Small intestine (tissue), 7 donors: Measurements from ENCODE around the gene MAP4K4. TPM values are rescaled to one million over a fixed set of nuclear protein-coding genes. Genes with fewer than 3 reads are reported as not detected.

ENCODE experiments used
- DNase-seq, 2 donors: peaks; one replicate each; pipeline versions ENCODE4 v3.0.0 to v3.0.0-alpha.2; 2013
- FAIRE-seq: peaks from 2 replicates; lab custom pipeline; 2012; peaks lifted over from hg19 to GRCh38; lab: Jason Lieb, UNC
- H3K27ac ChIP-seq, 3 donors: one replicate each; pipeline ENCODE4 v1.5.1; 2013; ENCODE audit warnings: low read length in 2 of 3, mild to moderate bottlenecking in 2 of 3, control low read depth in 1 of 3, inconsistent platforms in 1 of 3, low read depth in 1 of 3, moderate library complexity in 1 of 3
- H3K27me3 ChIP-seq, 3 donors: one replicate each; pipeline ENCODE4 v1.6.1; 2013; ENCODE audit warnings: low read length in 3 of 3, inconsistent platforms in 1 of 3; ENCODE audit not compliant: control insufficient read depth in 3 of 3, insufficient read depth in 3 of 3
- H3K36me3 ChIP-seq, 3 donors: one replicate each; pipeline ENCODE4 v1.6.1; 2013; ENCODE audit warnings: low read length in 3 of 3, inconsistent platforms in 1 of 3, low read depth in 1 of 3, mild to moderate bottlenecking in 1 of 3, moderate library complexity in 1 of 3; ENCODE audit not compliant: control insufficient read depth in 3 of 3, insufficient read depth in 2 of 3
- H3K4me1 ChIP-seq, 3 donors: one replicate each; pipeline ENCODE4 v1.6.1; 2013; ENCODE audit warnings: low read length in 2 of 3, inconsistent platforms in 1 of 3, low read depth in 1 of 3, mild to moderate bottlenecking in 1 of 3, moderate library complexity in 1 of 3; ENCODE audit not compliant: control insufficient read depth in 3 of 3, insufficient read depth in 2 of 3
- H3K4me3 ChIP-seq, 3 donors: one replicate each; pipeline ENCODE4 v1.5.1; 2013; ENCODE audit warnings: low read length in 3 of 3, control low read depth in 1 of 3, inconsistent platforms in 1 of 3, low read depth in 1 of 3, mild to moderate bottlenecking in 1 of 3, moderate library complexity in 1 of 3
- H3K9me3 ChIP-seq, 2 donors: one replicate each; pipeline ENCODE4 v1.6.1; 2013; ENCODE audit warnings: low read depth in 1 of 2, low read length in 1 of 2; ENCODE audit not compliant: control insufficient read depth in 2 of 2, insufficient read depth in 1 of 2
- WGBS, 3 donors: extraction: QIAGEN DNeasy Blood & Tissue Kit; methylation state at CpG; one replicate each; pipeline ENCODE4 v1.1.7; 2013; 5-methylcytosine and 5-hydroxymethylcytosine counted together
- polyA plus RNA-seq, 4 donors: library from polyadenylated mRNA; stranded (reverse) in 3 of 4; unstranded in 1 of 4; fragments of 200-250 nt in 3 of 4; fragments of 120-200 nt in 1 of 4; gene quantifications; one replicate each; pipeline versions ENCODE4 v1.2.1 to v1.2.3, GENCODE V29; 2013
- donor health status: healthy with polysubstance abuse.
- donor health status: control.
- donor health status: control.
- donor health status: Bipolar disorder and iron deficiency.
- donor health status: healthy.

MAP4K4 gene
- polyA plus RNA-seq, 4 donors, result 8.5 to 26.5 (median 13.8) TPM

DNA sequence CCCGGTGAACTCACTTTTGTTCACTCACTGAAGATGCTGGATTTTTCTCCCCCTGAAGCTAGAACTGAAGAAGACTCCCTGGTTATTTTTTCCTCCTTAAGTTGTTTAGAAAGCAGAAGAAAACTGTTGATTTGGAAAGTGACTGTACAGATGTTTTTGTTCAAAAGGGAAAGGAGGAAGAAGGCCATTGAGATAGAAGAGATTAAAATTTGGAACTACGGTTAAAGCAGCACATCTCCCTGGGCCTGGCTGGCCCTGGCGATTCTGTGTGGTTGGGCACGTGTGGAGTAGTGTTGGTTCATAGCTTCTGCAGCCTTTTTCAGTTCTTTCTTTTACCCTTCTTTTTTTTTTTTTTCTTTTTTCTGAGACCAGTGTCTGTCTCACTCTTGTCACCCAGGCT is 109.2 kb downstream of the MAP4K4 start:
- Histone ChIP-seq H3K4me1 (peaks cover 5 to 38% (median 12%) of the 10 kb centered on the region in 3 donors), H3K4me3 (no peak overlapping the region), H3K9me3 (no peaks in the 10 kb centered on the region), H3K27ac (peak overlapping the region in 1 of 3 donors; percentile 31), H3K27me3 (no peaks in the 10 kb centered on the region), H3K36me3 (no peaks in the 10 kb centered on the region)
- 46 to 84% (median 79%) methylated on average over 4 of the region's 4 CpGs for WGBS, 3 donors
- FAIRE-seq (no peak), DNase-seq (no peak)

DNA sequence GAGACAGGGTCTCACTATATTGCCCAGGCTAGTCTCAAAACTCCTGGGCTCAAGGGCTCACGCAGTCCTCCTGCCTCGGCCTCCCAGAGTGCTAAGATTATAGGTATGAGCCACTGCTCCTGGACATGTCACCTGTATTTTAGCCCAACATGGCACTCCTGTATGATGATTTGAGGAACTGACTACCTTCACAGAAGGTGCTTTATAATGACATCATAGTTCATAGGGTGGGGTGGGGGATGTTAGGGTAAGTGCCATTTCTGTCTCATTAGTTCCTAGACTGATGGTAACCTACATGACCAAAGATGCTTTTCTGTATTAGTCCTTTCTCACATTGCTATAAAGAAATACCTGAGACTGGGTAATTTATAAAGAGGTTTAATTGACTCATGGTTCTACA is 109.7 kb downstream of the MAP4K4 start:
- Histone ChIP-seq H3K9me3 (no peaks in the 10 kb centered on the region), H3K4me3 (no peak overlapping the region), H3K27ac (no peak overlapping the region), H3K27me3 (no peaks in the 10 kb centered on the region), H3K36me3 (peaks cover 0 to 1% (median 0%) of the 10 kb centered on the region in 3 donors), H3K4me1 (peaks cover 5 to 33% (median 12%) of the 10 kb centered on the region in 3 donors)
- no peak for FAIRE-seq
- 95 to 100% (median 99%) methylated on average over 2 of the region's 2 CpGs for WGBS, 3 donors
- no peak for DNase-seq

- H3K4me3 ChIP-seq, result no peak overlapping the region
- H3K27ac ChIP-seq, result no peak overlapping the region
- no peaks in the 10 kb centered on the region for H3K9me3 ChIP-seq
- H3K4me1 ChIP-seq, result peaks cover 5 to 29% (median 12%) of the 10 kb centered on the region in 3 donors
- FAIRE-seq (no peak), DNase-seq (no peak)
- WGBS, 3 donors, result 76 to 79% (median 78%) methylated on average over 6 of the region's 6 CpGs
- no peaks in the 10 kb centered on the region for H3K27me3 ChIP-seq
- peaks cover 0 to 2% (median 0%) of the 10 kb centered on the region in 3 donors for H3K36me3 ChIP-seq
Observed at GRCh38 chr2:101808006-101808562, 110.6 kb downstream of the MAP4K4 start.

DNA sequence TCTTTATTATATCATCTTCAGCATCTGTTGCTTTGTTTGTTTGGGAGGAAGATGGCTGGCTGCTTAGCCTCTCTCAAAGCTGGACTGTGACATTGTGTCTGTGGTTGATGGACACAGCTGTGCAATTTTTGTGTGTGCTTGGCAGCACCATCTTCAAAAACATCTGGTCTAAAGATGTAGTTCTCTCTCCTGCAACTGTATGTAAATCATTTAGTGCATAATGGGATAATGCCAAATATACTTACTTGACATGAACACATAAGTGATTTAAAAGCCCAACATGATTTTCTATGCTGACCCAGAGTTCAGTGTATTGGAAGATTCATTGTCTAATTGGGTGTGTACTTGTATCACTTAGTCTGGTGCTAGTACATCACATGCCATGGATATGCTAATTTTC is 112.2 kb downstream of the MAP4K4 start:
- H3K4me1 ChIP-seq, result peaks cover 3 to 17% (median 12%) of the 10 kb centered on the region in 3 donors
- no peaks in the 10 kb centered on the region for H3K9me3 ChIP-seq
- DNase-seq (no peak), FAIRE-seq (no peak)
- peaks cover 0 to 2% (median 0%) of the 10 kb centered on the region in 3 donors for H3K36me3 ChIP-seq
- no peak overlapping the region for H3K4me3 ChIP-seq
- H3K27ac ChIP-seq, result no peak overlapping the region
- no peaks in the 10 kb centered on the region for H3K27me3 ChIP-seq

DNA sequence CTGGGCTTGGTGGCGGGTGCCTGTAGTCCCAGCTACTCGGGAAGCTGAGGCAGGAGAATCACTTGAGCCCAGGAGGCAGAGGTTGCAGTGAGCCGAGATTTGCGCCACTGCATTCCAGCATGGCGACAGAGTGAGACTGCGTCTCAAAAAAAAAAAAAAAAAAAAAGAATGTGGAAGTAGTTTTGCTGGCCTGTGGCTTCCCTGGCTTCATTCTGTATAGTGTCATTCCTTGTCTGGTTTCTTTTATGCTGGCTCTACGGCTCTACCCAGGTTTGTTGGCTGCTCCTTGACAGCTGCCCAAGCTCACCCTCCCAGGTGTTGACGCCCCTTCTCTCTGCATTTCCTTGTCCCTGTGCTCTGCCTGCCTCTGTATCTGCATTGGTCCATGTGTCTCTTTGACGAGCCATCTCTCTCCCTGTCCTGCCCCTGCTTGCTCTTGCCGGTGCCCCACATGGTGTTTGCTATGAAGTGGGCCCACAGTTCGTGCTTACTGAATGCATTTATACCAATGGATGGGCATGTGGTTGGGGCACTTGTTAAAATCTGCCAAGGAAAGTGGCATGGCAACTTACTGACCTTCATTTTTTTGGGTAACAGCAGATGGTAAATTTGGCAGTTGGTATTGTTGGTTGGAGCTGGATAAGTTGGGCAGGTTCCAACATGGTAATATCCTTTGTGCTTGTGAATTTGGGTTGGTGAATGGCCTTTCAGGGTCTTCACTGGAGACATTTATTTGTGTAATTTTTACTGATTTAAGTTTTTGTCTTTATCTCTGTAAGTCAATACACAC is 113.9 kb downstream of the MAP4K4 start:
- H3K36me3 ChIP-seq, result peaks cover 0 to 2% (median 0%) of the 10 kb centered on the region in 3 donors
- no peaks in the 10 kb centered on the region for H3K9me3 ChIP-seq
- WGBS, 3 donors, result 91 to 96% (median 95%) methylated on average over 11 of the region's 11 CpGs
- no peaks in the 10 kb centered on the region for H3K27me3 ChIP-seq
- peaks cover 0 to 4% (median 2%) of the 10 kb centered on the region in 3 donors for H3K4me1 ChIP-seq
- DNase-seq, result no peak
- H3K4me3 ChIP-seq, result no peak overlapping the region
- no peak for FAIRE-seq
- H3K27ac ChIP-seq, result no peak overlapping the region

GRCh38 chr2:101812226-101812625 is 114.7 kb downstream of the MAP4K4 start:
- no peaks in the 10 kb centered on the region for H3K27me3 ChIP-seq
- FAIRE-seq (no peak), DNase-seq (no peak)
- no peak overlapping the region for H3K27ac ChIP-seq
- 97 to 100% (median 98%) methylated on average over 7 of the region's 7 CpGs for WGBS, 3 donors
- no peaks in the 10 kb centered on the region for H3K9me3 ChIP-seq
- peaks cover 0 to 2% (median 0%) of the 10 kb centered on the region in 3 donors for H3K36me3 ChIP-seq
- H3K4me3 ChIP-seq, result no peak overlapping the region
- no peaks in the 10 kb centered on the region for H3K4me1 ChIP-seq

DNA sequence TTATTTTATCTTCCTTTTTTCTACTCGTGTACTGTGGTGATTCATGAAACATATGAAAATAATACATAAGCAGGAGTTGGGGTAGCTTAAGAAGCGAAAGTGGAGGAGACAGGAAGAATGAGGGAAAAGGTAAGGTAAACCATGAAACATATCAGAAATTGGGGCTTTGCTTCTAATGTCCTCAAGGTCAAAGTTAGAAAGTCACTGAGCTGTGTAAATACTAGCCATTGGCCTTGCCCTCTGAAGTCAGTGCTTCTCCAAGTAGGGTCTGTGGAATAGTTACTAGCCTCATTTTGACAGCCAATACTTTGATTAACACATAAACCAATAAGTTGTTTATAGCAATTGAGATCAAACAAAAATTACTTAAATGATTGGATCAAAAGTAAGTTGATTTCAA is 117.2 kb downstream of the MAP4K4 start:
- peaks cover 0 to 13% (median 6%) of the 10 kb centered on the region in 3 donors for H3K4me1 ChIP-seq
- H3K27me3 ChIP-seq, result no peaks in the 10 kb centered on the region
- no peak overlapping the region for H3K27ac ChIP-seq
- 82 to 93% (median 85%) methylated on average over 2 of the region's 2 CpGs for WGBS, 3 donors
- FAIRE-seq, result no peak
- no peak for DNase-seq
- peaks cover 0 to 2% (median 0%) of the 10 kb centered on the region in 3 donors for H3K36me3 ChIP-seq
- no peak overlapping the region for H3K4me3 ChIP-seq
- no peaks in the 10 kb centered on the region for H3K9me3 ChIP-seq

DNA sequence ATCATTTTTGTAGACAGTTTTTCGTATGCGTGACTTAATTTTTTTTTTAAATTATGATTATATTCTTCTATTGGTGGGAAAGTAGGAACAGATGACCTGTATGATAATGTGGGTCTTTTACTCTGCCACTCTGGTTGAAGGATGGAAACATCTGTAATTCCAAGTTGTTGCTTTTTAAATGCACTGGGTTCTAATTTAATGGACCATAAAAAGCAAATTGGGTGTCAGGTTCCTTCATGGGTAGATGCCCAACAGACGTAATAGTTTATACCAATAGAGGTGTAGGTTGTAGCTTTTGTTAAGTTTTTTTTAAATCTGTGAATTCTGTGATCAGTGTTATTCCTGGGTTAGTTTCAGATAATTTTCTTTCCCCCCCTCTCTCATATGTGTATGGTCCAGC is 117.6 kb downstream of the MAP4K4 start:
- FAIRE-seq, result no peak
- Histone ChIP-seq H3K4me3 (no peak overlapping the region), H3K4me1 (peaks cover 0 to 13% (median 6%) of the 10 kb centered on the region in 3 donors), H3K27ac (no peak overlapping the region), H3K9me3 (no peaks in the 10 kb centered on the region), H3K36me3 (peaks cover 0 to 2% (median 0%) of the 10 kb centered on the region in 3 donors), H3K27me3 (no peaks in the 10 kb centered on the region)
- 96% methylated on average over 3 of the region's 3 CpGs for WGBS, 3 donors
- DNase-seq, result no peak
